H1 (cell line): ENCODE results near the gene PTPRCAP. TPM values are rescaled to one million over a fixed set of nuclear protein-coding genes. Genes with fewer than 3 reads are reported as not detected.

Experiments
- CTCF ChIA-PET: fragments of 300-600 bp; sonication (Branson Sonifier 250); formaldehyde crosslinking; loops from one replicate; lab custom pipeline; 2021; ENCODE audit not compliant: partially characterized antibody; lab: Charles Lee
- POLR2A ChIA-PET: fragments of 300-600 bp; sonication (Branson Sonifier 250); formaldehyde crosslinking; loops from one replicate; lab custom pipeline; 2021; ENCODE audit warnings: inconsistent platforms; ENCODE audit not compliant: partially characterized antibody; lab: Charles Lee
- DNase-seq, 2 experiments: peaks; one replicate each; pipeline versions ENCODE4 v3.0.0 to v3.0.0-alpha.2; 2010 to 2022; ENCODE audit warnings: low spot score in 2 of 2, low read depth in 1 of 2, mixed read lengths in 1 of 2
- FAIRE-seq: peaks from 2 replicates; lab custom pipeline; 2011; peaks lifted over from hg19 to GRCh38; lab: Jason Lieb, UNC
- H2AFZ ChIP-seq: 2 replicates; pipeline ENCODE4 v1.8.1; 2012; ENCODE audit warnings: low read length, inconsistent platforms
- H2AK5ac ChIP-seq: 2 replicates; pipeline ENCODE4 v1.6.1; 2013; ENCODE audit warnings: low read depth, low read length
- H2BK120ac ChIP-seq: replicated peaks from 2 replicates; pipeline ENCODE3; 2013; ENCODE audit warnings: low read depth, low read length, inconsistent platforms
- H2BK12ac ChIP-seq: 2 replicates; pipeline ENCODE4 v1.6.1; 2013; ENCODE audit warnings: low read depth, low read length
- H2BK15ac ChIP-seq: 2 replicates; pipeline ENCODE4 v1.6.1; 2013; ENCODE audit warnings: low read length
- H2BK20ac ChIP-seq: 2 replicates; pipeline ENCODE4 v1.6.1; 2013; ENCODE audit warnings: low read length
- H2BK5ac ChIP-seq: 2 replicates; pipeline ENCODE4 v1.6.1; 2013; ENCODE audit warnings: low read depth, low read length
- H3K14ac ChIP-seq: 2 replicates; pipeline ENCODE4 v1.6.1; 2013; ENCODE audit warnings: inconsistent platforms; ENCODE audit not compliant: insufficient read length
- H3K18ac ChIP-seq: 2 replicates; pipeline ENCODE4 v1.6.1; 2013; ENCODE audit warnings: low read length; ENCODE audit errors: extremely low read depth
- H3K23ac ChIP-seq: 2 replicates; pipeline ENCODE4 v1.6.1; 2013; ENCODE audit warnings: inconsistent platforms; ENCODE audit not compliant: insufficient read length
- H3K23me2 ChIP-seq: 2 replicates; pipeline ENCODE4 v1.6.1; 2013; ENCODE audit warnings: low read depth, low read length
- H3K27ac ChIP-seq: 2 replicates; pipeline ENCODE4 v1.6.1; 2011; ENCODE audit warnings: low read depth, low read length, inconsistent platforms
- H3K27me3 ChIP-seq, 4 experiments: replicated peaks in 1 of 4; 1 replicate in 1 of 4; 2 replicates in 3 of 4; pipeline versions ENCODE4 v1.6.1 to v1.8.1; 2011 to 2013; ENCODE audit warnings: low read length in 3 of 4, mild to moderate bottlenecking in 3 of 4, inconsistent platforms in 2 of 4, mixed read lengths in 2 of 4, moderate library complexity in 1 of 4; ENCODE audit not compliant: control insufficient read depth in 3 of 4, insufficient read depth in 3 of 4; ENCODE audit errors: extremely low read depth in 1 of 4
- H3K36me3 ChIP-seq, 4 experiments: 2 replicates each; pipeline versions ENCODE4 v1.6.1 to v1.8.1; 2011 to 2013; ENCODE audit warnings: mild to moderate bottlenecking in 4 of 4, low read length in 3 of 4, moderate library complexity in 2 of 4, control low read depth in 1 of 4, inconsistent platforms in 1 of 4; ENCODE audit not compliant: insufficient read depth in 4 of 4, control insufficient read depth in 2 of 4
- H3K4ac ChIP-seq: replicated peaks from 2 replicates; pipeline ENCODE3; 2013; ENCODE audit warnings: low read length, low read depth, mixed read lengths, inconsistent platforms; ENCODE audit not compliant: insufficient read length
- H3K4me1 ChIP-seq, 4 experiments: replicated peaks in 1 of 4; 1 replicate in 1 of 4; 2 replicates in 3 of 4; pipeline versions ENCODE4 v1.6.1 to v1.8.1; 2011 to 2013; ENCODE audit warnings: low read length in 3 of 4, inconsistent platforms in 2 of 4, mixed read lengths in 1 of 4; ENCODE audit not compliant: insufficient read depth in 4 of 4, control insufficient read depth in 3 of 4
- H3K4me2 ChIP-seq, 2 experiments: 2 replicates each; pipeline versions ENCODE4 v1.6.1 to v1.8.1; 2011 to 2013; ENCODE audit warnings: low read depth in 2 of 2, low read length in 2 of 2, control low read depth in 1 of 2, inconsistent platforms in 1 of 2, mild to moderate bottlenecking in 1 of 2; ENCODE audit not compliant: insufficient read depth in 1 of 2
- H3K4me3 ChIP-seq, 4 experiments: fragments of 200-600, 300-600 bp in 1 of 4; sonication (generic), shearing (Covaris generic), sonication (Bioruptor Twin) in 1 of 4; 2 replicates each; pipeline versions ENCODE4 v1.5.1 to v1.8.1; 2011 to 2016; ENCODE audit warnings: low read length in 4 of 4, low read depth in 3 of 4, control low read depth in 2 of 4, inconsistent platforms in 2 of 4, mild to moderate bottlenecking in 2 of 4, mixed read lengths in 1 of 4, moderate library complexity in 1 of 4; ENCODE audit not compliant: insufficient read depth in 2 of 4; ENCODE audit errors: extremely low read depth in 1 of 4
- H3K56ac ChIP-seq: replicated peaks from 2 replicates; pipeline ENCODE3; 2013; ENCODE audit warnings: low read depth, mild to moderate bottlenecking, mixed read lengths, low read length, inconsistent platforms; ENCODE audit not compliant: insufficient read length
- H3K79me1 ChIP-seq: 2 replicates; pipeline ENCODE4 v1.6.1; 2013; ENCODE audit warnings: low read depth, low read length, control low read depth
- H3K79me2 ChIP-seq, 2 experiments: 2 replicates each; pipeline versions ENCODE4 v1.6.1 to v1.8.1; 2012 to 2013; ENCODE audit warnings: low read length in 2 of 2, mild to moderate bottlenecking in 2 of 2, inconsistent platforms in 1 of 2; ENCODE audit not compliant: insufficient read depth in 2 of 2, control insufficient read depth in 1 of 2
- H3K9ac ChIP-seq, 4 experiments: replicated peaks in 1 of 4; 1 replicate in 1 of 4; 2 replicates in 3 of 4; pipeline versions ENCODE4 v1.6.1 to v1.8.1; 2011 to 2013; ENCODE audit warnings: low read depth in 3 of 4, low read length in 3 of 4, control low read depth in 2 of 4, mild to moderate bottlenecking in 2 of 4, moderate library complexity in 2 of 4, inconsistent platforms in 1 of 4; ENCODE audit errors: extremely low read depth in 1 of 4
- H3K9me3 ChIP-seq, 2 experiments: 2 replicates each; pipeline versions ENCODE4 v1.6.1 to v1.8.1; 2012 to 2013; ENCODE audit warnings: mild to moderate bottlenecking in 2 of 2, moderate library complexity in 2 of 2, control low read depth in 1 of 2, inconsistent platforms in 1 of 2, low read depth in 1 of 2, low read length in 1 of 2, mixed read lengths in 1 of 2; ENCODE audit not compliant: insufficient read depth in 2 of 2
- H4K20me1 ChIP-seq, 2 experiments: replicated peaks in 1 of 2; 2 replicates each; pipeline versions ENCODE3 to v1.8.1; 2011 to 2013; ENCODE audit warnings: inconsistent platforms in 2 of 2, low read length in 2 of 2, mild to moderate bottlenecking in 1 of 2; ENCODE audit not compliant: insufficient read depth in 2 of 2, control insufficient read depth in 1 of 2
- H4K5ac ChIP-seq: 2 replicates; pipeline ENCODE4 v1.6.1; 2013; ENCODE audit warnings: low read length, low read depth, mixed read lengths, inconsistent platforms; ENCODE audit not compliant: insufficient read length
- H4K8ac ChIP-seq: 2 replicates; pipeline ENCODE4 v1.8.0; 2013; ENCODE audit warnings: mild to moderate bottlenecking, moderate library complexity, low read length, inconsistent platforms; ENCODE audit not compliant: insufficient read depth; ENCODE audit errors: extremely low read depth
- H4K91ac ChIP-seq: replicated peaks from 2 replicates; pipeline ENCODE3; 2013; ENCODE audit warnings: low read length, mixed read lengths, inconsistent platforms; ENCODE audit not compliant: insufficient read length
- ATF2 ChIP-seq: IDR thresholded peaks from 2 replicates; pipeline ENCODE4 v1.6.1; 2012; ENCODE audit warnings: low read length, inconsistent platforms
- CREB1 ChIP-seq: IDR thresholded peaks from 2 replicates; pipeline ENCODE4 v1.6.1; 2012; ENCODE audit warnings: inconsistent platforms
- EGR1 ChIP-seq: IDR thresholded peaks from 2 replicates; pipeline ENCODE4 v1.6.1; 2011; ENCODE audit warnings: low read depth, low read length, borderline replicate concordance
- POLR2AphosphoS5 ChIP-seq: IDR thresholded peaks from 2 replicates; pipeline ENCODE4 v1.6.1; 2011; ENCODE audit warnings: low read depth, low read length
- TBP ChIP-seq: IDR thresholded peaks from 2 replicates; pipeline ENCODE4 v1.6.1; 2011; ENCODE audit warnings: low read depth, low read length, improper control_type of control experiment
- USF2 ChIP-seq: IDR thresholded peaks from 2 replicates; pipeline ENCODE4 v1.6.1; 2011; ENCODE audit warnings: low read length, improper control_type of control experiment
- WGBS, 2 experiments: shearing (Covaris generic) in 1 of 2; methylation state at CpG; one replicate each; pipeline versions ENCODE4 v1.1.6 to v1.1.7; 2013 to 2015; ENCODE audit warnings: low lambda C conversion rate in 2 of 2, mixed read lengths in 2 of 2, inconsistent platforms in 1 of 2, low coverage in 1 of 2, missing lambda C conversion rate in 1 of 2; ENCODE audit not compliant: insufficient replicate concordance in 2 of 2, insufficient coverage in 1 of 2, insufficient read length in 1 of 2; ENCODE audit errors: extremely low coverage in 1 of 2, missing lambda C conversion rate in 1 of 2; 5-methylcytosine and 5-hydroxymethylcytosine counted together
- polyA plus RNA-seq, 7 experiments: library from polyadenylated mRNA; depleted of rRNA in 3 of 7; stranded (reverse) in 5 of 7; unstranded in 2 of 7; fragments of >200 nt in 5 of 7; fragments of 200-250 nt in 2 of 7; gene quantifications; 1 replicate in 5 of 7; 2 replicates in 1 of 7; 4 replicates in 1 of 7; pipeline versions ENCODE4 v1.2.1 to v1.2.3, GENCODE V29; 2011 to 2013; ENCODE audit warnings: missing spikeins in 2 of 7, mixed read lengths in 2 of 7
- total RNA-seq: library from RNA; stranded (reverse); fragmentation: NEBNext Ultra II Directional; extraction: Animal tissue kit (Norgen Biotek cat#: 25700); gene quantifications from 2 replicates; pipeline ENCODE4 v1.2.1, GENCODE V29; 2021

Gene PTPRCAP
- total and polyA plus RNA-seq, 2 of the 8 experiments (the other 6 are each of a cell fraction or from before 2014, with no cell fraction given) = 0.78 to 6.7 TPM

DNA sequence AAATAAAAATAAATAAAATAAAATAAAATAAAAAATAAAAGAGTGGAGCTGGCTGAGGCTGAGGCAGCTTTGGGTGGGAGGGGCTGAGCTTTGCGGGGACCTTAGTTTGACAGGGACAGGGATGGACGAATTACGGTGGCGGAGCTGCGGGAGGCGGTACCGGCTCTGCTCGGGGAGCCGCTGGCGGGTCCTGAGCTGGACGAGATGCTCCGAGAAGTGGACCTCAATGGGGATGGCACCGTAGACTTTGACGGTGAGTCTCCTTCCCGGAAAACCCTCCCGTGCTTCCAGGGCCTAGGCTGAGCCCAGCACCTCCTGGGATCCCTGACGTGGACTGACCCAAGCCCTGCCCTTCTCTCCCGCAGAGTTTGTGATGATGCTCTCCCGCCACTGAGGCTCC lies 20.8 kb upstream of the PTPRCAP start:
- H3K79me2 ChIP-seq = no peaks in the 10 kb centered on the region
- H3K4me2 ChIP-seq = no peak overlapping the region
- H2BK120ac ChIP-seq = no peak overlapping the region
- no peak overlapping the region for H4K8ac ChIP-seq
- H2BK15ac ChIP-seq = no peak overlapping the region
- no peak overlapping the region for H2AK5ac ChIP-seq
- H3K9me3 ChIP-seq = no peaks in the 10 kb centered on the region
- no peak overlapping the region for H3K23ac ChIP-seq
- H3K4ac ChIP-seq = no peak overlapping the region
- DNase-seq = no peak
- no peak overlapping the region for H2BK5ac ChIP-seq
- no peak for TF ChIP-seq CREB1
- TF ChIP-seq TBP = no peak
- no peak for TF ChIP-seq EGR1
- TF ChIP-seq POLR2AphosphoS5 = no peak
- no peak for TF ChIP-seq ATF2
- no peak for TF ChIP-seq USF2
- no peaks in the 10 kb centered on the region for H3K4me1 ChIP-seq
- H3K14ac ChIP-seq = no peak overlapping the region
- no peak overlapping the region for H3K18ac ChIP-seq
- H4K20me1 ChIP-seq = no peaks in the 10 kb centered on the region
- no peaks in the 10 kb centered on the region for H3K79me1 ChIP-seq
- WGBS, 2 experiments = 94% methylated on average over 15 of the region's 19 CpGs; no CpG with 5 or more reads in 1 of the 2 experiments
- H3K27ac ChIP-seq = no peak overlapping the region
- H3K23me2 ChIP-seq = no peaks in the 10 kb centered on the region
- FAIRE-seq = no peak
- no peak overlapping the region for H2BK12ac ChIP-seq
- ChIA-PET POLR2A (interaction anchor here (0.7 to 4.3 kb wide), 5 partner anchors 9 to 88 kb away, joined by 3 to 27 read pairs (median 4); partner anchors contain the start of genes PTPRCAP and TMEM134), CTCF (interaction anchor here (0.6 kb wide), 1 partner anchor 26 kb away, joined by 3 read pairs; no protein-coding TSS in a partner anchor)
- H3K4me3 ChIP-seq = no peak overlapping the region
- H2BK20ac ChIP-seq = no peak overlapping the region
- H3K27me3 ChIP-seq = no peaks in the 10 kb centered on the region
- no peak overlapping the region for H3K56ac ChIP-seq
- H4K5ac ChIP-seq = no peak overlapping the region
- no peak overlapping the region for H2AFZ ChIP-seq
- no peaks in the 10 kb centered on the region for H3K36me3 ChIP-seq
- no peak overlapping the region for H4K91ac ChIP-seq
- no peak overlapping the region; a peak in 1 of 7 replicates for H3K9ac ChIP-seq
